ENCODE data around the gene NEK3.

The NEK3 gene

DNA sequence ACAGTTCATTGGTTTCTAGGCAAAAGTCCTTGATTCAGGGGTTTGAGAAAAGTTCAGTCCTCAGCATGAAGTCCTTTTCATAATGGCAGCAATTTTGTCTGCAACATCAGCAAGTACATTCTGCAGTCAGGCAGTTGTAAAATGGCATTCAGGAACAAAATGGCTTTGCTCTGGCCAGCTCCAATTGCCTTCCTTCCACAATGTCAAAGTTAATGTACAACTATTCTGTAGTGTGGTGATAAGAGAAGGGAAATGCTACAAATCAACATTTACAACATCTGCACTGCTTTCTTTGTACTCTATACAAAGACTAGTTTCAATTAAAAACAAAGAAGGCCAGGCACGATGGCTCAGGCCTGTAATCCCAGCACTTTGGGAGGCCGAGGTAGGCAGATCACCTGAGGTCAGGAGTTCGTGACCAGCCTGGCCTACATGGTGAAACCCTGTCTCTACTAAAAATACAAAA is 1.8 kb upstream of the NEK3 start:
- TF ChIP-seq, protein P1, sequence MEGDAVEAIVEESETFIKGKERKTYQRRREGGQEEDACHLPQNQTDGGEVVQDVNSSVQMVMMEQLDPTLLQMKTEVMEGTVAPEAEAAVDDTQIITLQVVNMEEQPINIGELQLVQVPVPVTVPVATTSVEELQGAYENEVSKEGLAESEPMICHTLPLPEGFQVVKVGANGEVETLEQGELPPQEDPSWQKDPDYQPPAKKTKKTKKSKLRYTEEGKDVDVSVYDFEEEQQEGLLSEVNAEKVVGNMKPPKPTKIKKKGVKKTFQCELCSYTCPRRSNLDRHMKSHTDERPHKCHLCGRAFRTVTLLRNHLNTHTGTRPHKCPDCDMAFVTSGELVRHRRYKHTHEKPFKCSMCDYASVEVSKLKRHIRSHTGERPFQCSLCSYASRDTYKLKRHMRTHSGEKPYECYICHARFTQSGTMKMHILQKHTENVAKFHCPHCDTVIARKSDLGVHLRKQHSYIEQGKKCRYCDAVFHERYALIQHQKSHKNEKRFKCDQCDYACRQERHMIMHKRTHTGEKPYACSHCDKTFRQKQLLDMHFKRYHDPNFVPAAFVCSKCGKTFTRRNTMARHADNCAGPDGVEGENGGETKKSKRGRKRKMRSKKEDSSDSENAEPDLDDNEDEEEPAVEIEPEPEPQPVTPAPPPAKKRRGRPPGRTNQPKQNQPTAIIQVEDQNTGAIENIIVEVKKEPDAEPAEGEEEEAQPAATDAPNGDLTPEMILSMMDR (IDR thresholded peaks at IDR 0.05; ENCODE audit: control extremely low read depth, extremely low read depth, low read depth, missing control alignments), result no peak
- no peak for DNase-seq (ENCODE audit: extremely low spot score)
- POLR2A ChIA-PET, result no interaction called here
- CTCF ChIA-PET, result interaction anchor here (0.9 to 6.4 kb wide), 2 partner anchors 10 kb away, joined by 3 to 33 read pairs; no protein-coding TSS in a partner anchor

DNA sequence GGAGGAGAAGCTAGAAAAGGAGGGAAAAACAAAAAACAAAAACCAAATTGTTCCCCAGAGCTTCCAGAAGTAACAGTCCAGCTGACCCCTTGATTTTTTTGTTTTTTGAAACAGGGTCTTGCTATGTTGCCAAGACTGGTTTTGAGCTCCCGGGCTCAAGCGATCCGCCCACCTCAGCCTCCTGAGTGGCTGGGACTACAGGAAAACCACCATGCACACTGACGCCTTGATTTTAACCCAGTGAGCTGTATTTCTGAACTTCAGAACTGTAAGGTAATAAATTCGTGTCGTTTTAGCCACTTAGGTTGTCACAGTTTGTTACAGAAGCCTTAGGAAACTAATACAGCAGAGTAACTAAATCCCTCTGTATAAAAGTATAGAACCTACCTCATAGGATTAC is 1.1 kb upstream of the NEK3 start:
- ChIA-PET CTCF (interaction anchor here (0.9 to 6.4 kb wide), 4 partner anchors 9 to 265 kb away, joined by 3 to 33 read pairs (median 6); partner anchors contain the start of gene NEK5), POLR2A (interaction anchor here (1.0 kb wide), 1 partner anchor 707 kb away, joined by 3 read pairs; the partner anchor contains the start of gene INTS6)
- TF ChIP-seq, protein P1 (IDR thresholded peaks at IDR 0.05; ENCODE audit: control extremely low read depth, extremely low read depth, low read depth, missing control alignments), result no peak
- DNase-seq (ENCODE audit: extremely low spot score), result no peak

- TF ChIP-seq, protein P1 (IDR thresholded peaks at IDR 0.05; ENCODE audit: control extremely low read depth, extremely low read depth, low read depth, missing control alignments), result no peak
- no peak for DNase-seq (ENCODE audit: extremely low spot score)
- ChIA-PET POLR2A (interaction anchor here (1.0 kb wide), 1 partner anchor 707 kb away, joined by 3 read pairs; the partner anchor contains the start of gene INTS6), CTCF (interaction anchor here (0.9 to 6.4 kb wide), 5 partner anchors 9 to 265 kb away, joined by 3 to 33 read pairs (median 5); partner anchors contain the start of gene NEK5)
These were observed 656 bp upstream of the NEK3 start for GRCh38 chr13:52160053-52160452.

GRCh38 chr13:52158629-52159158 is 703 bp downstream of the NEK3 start:
- CTCF ChIA-PET, result interaction anchor here (1.1 to 6.4 kb wide), 2 partner anchors 10 to 13 kb away, joined by 3 to 33 read pairs; no protein-coding TSS in a partner anchor
- TF ChIP-seq, protein P1 (IDR thresholded peaks at IDR 0.05; ENCODE audit: control extremely low read depth, extremely low read depth, low read depth, missing control alignments), result no peak
- POLR2A ChIA-PET, result interaction anchor here (0.6 kb wide), 1 partner anchor 816 kb away, joined by 4 read pairs; no protein-coding TSS in a partner anchor
- DNase-seq (ENCODE audit: extremely low spot score), result no peak

DNA sequence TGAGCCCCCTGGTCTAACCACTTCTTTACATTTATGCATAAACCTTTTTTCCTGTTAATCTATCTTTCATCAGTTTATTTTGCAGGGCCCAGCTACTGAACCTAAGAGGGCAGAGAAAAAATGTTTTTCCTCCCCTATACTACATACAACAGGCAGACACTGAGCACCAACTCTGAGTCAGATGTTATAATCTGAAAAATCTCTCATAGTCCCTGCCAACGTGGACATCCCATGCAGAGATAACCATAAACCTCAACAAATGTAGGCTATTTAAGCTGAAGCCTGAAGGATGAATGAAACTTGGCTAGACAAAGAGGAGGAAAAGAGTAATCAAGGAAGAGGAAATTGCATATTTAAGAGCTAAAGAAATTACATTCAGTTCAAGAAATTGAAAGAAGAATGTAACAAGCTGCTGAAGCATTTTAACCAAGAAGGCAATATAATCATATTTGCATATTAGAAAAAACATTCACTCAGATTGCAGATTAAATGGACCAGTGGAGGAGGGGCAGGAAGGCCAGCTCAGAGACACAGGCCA is 2.6 kb downstream of the NEK3 start:
- ChIA-PET POLR2A (no interaction called here), CTCF (interaction anchor here (0.9 to 6.4 kb wide), 8 partner anchors 7 to 38 kb away, joined by 3 to 33 read pairs (median 3); partner anchors contain the start of gene NEK5)
- TF ChIP-seq, protein P1 (IDR thresholded peaks at IDR 0.05; ENCODE audit: control extremely low read depth, extremely low read depth, low read depth, missing control alignments), result no peak
- no peak for DNase-seq (ENCODE audit: extremely low spot score)

DNA sequence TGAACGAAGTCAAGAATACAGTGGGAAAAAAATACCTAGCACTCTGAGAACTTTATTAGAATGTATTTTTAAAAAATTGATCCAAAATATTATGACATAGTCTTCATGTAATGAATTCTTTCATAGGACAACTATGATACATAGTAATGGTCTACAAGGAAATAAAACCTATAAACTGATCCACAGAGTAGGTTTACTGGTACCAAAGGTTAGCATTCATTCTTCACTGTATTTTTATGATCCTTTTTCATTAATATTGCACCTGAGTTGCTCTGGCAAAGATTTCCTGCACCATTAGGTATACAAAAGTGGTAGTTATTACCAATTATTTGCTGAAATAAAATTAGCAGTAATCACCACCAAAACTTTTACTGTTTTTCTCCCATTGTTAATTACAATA is 4.2 kb downstream of the NEK3 start:
- TF ChIP-seq, protein P1 (IDR thresholded peaks at IDR 0.05; ENCODE audit: control extremely low read depth, extremely low read depth, low read depth, missing control alignments), result no peak
- no peak for DNase-seq (ENCODE audit: extremely low spot score)
- CTCF ChIA-PET, result interaction anchor here (1.4 kb wide), 1 partner anchor 9 kb away, joined by 6 read pairs; no protein-coding TSS in a partner anchor
- POLR2A ChIA-PET, result no interaction called here

All from GM10248 (cell line).